Measurements from ENCODE around the gene STX18. TPM values are rescaled to one million over a fixed set of nuclear protein-coding genes. Genes with fewer than 3 reads are reported as not detected.

Gene STX18
- total and polyA plus RNA-seq, 10 of the 15 experiments (the other 5 are each of a cell fraction or from before 2014, with no cell fraction given), result 8.2 to 46.6 (median 31.1) TPM

DNA sequence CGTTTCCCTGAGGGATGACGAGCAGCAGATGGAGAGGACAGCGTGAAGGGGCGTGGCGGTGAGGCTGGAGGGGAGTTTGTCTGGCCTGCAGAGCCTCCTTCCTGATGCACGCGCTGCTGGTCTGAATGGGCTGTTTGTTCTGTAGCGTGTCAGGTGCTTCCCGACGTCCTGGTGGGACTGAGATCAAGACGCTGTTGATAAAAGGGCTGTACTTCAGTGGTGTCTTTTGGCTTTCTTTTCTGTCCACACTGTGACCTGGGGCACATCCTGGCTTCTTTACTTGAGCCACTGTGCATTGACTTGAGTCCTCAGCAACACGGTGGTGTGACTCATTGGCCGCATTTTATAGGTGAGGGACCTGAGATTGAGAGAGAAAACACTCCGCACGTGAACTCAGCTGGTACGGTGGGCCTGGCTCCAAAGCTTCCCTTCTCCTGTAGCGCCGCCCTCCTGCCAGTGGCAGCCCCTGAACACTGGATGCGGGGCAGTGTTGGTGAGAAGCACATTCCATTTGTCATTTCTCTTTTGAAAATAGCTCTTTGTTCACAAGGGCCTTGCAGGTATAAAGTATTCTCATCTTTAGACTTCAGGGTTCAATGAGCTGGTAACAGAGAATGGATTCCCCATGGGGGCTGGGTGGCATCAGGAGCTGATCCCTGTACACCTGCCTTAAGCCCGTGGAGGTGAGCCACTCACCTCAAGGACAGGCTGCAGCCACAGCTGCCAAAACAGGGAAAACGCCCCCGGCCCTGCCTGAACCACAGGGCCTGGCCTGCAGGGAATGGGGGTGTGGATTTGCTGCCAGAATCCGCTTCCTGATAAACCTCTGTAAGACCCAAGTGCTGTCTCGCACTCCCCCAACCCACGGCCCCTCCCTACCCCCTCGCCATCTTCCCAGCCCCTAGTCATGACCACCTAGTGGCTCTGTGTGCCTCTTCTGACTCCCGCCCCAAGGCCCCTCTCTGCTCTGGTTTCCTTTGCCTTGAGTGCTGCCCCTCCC, 125.7 kb downstream of the STX18 start:
- no peak for ATAC-seq
- BruUV-seq (replicated peaks), result no TSS peak
- TF ChIP-seq POLR2AphosphoS5 (IDR thresholded peaks at IDR 0.05; ENCODE audit: low read length), result no peak
- TF ChIP-seq HDAC6 (IDR thresholded peaks at IDR 0.05; ENCODE audit: unreplicated experiment), result no peak
- no peak for TF ChIP-seq ETV6 (conservative IDR thresholded peaks at IDR 0.05 in 1 of 2, IDR thresholded peaks at IDR 0.05 in 1 of 2; ENCODE audit: borderline replicate concordance in 1 of 2, low read depth in 1 of 2)
- TF ChIP-seq, protein P1, sequence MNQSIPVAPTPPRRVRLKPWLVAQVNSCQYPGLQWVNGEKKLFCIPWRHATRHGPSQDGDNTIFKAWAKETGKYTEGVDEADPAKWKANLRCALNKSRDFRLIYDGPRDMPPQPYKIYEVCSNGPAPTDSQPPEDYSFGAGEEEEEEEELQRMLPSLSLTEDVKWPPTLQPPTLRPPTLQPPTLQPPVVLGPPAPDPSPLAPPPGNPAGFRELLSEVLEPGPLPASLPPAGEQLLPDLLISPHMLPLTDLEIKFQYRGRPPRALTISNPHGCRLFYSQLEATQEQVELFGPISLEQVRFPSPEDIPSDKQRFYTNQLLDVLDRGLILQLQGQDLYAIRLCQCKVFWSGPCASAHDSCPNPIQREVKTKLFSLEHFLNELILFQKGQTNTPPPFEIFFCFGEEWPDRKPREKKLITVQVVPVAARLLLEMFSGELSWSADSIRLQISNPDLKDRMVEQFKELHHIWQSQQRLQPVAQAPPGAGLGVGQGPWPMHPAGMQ (IDR thresholded peaks at IDR 0.05; ENCODE audit: borderline replicate concordance), result no peak
- TF ChIP-seq BMI1 (IDR thresholded peaks at IDR 0.05; ENCODE audit: borderline replicate concordance), result no peak
- no peak for TF ChIP-seq ATF7 (IDR thresholded peaks at IDR 0.05; ENCODE audit: low read depth)
- TF ChIP-seq CHD1 (IDR thresholded peaks at IDR 0.05; ENCODE audit: low read depth, low read length), result no peak
- no peak for TF ChIP-seq JUNB (IDR thresholded peaks at IDR 0.05)
- intact Hi-C loops (cut with micrococcal nuclease; ENCODE audit: unreplicated experiment) (no loop called here), in situ Hi-C loops (cut with MboI) (no loop called here)
- Histone ChIP-seq H3K9ac (ENCODE audit: control insufficient read depth, insufficient read depth, low read length) (no peak overlapping the region), H4K20me1 (ENCODE audit: control insufficient read depth, insufficient read depth) (no peaks in the 10 kb centered on the region), H2AFZ (ENCODE audit: control insufficient read depth, low read depth, low read length) (no peak overlapping the region), H3K36me3 (ENCODE audit: control insufficient read depth in 2 of 2, insufficient read depth in 2 of 2, low read length in 1 of 2) (peaks cover 8 to 12% of the 10 kb centered on the region in 2 experiments; a peak in 3 of 4 replicates), H3K27ac (ENCODE audit: control insufficient read depth, insufficient read depth) (no peak overlapping the region), H3K4me1 (ENCODE audit: control insufficient read depth, insufficient read depth, low read length) (no peaks in the 10 kb centered on the region), H3K4me2 (ENCODE audit: control insufficient read depth, insufficient read depth) (no peak overlapping the region), H3K79me2 (ENCODE audit: control insufficient read depth, insufficient read depth, low read length) (no peaks in the 10 kb centered on the region), H3K4me3 (no peak overlapping the region), H3K27me3 (replicated peaks in 1 of 2; ENCODE audit: control insufficient read depth in 2 of 2, insufficient read depth in 2 of 2, low read length in 1 of 2) (no peaks in the 10 kb centered on the region), H3K9me3 (replicated peaks; ENCODE audit: control insufficient read depth, insufficient read depth, low read length) (no peaks in the 10 kb centered on the region)
- no peak for DNase-seq (ENCODE audit: low read depth, low spot score)
- CTCF ChIA-PET, result no interaction called here
- no peak for FAIRE-seq
- SMC1A ChIA-PET (ENCODE audit: uncharacterized antibody, unreplicated experiment), result interaction anchor here (0.6 kb wide), 1 partner anchor 150 kb away, joined by 3 read pairs; no protein-coding TSS in a partner anchor
- POLR2A ChIA-PET, result no interaction called here
- RAD21 ChIA-PET (ENCODE audit: unreplicated experiment), result no interaction called here
- 90% methylated on average over 27 of the region's 27 CpGs for WGBS (ENCODE audit: insufficient coverage, insufficient replicate concordance, low lambda C conversion rate, missing lambda C conversion rate)
